Suprapubic skin (tissue), 4 donors: ENCODE measurements around the gene PRKD2. TPM values are rescaled to one million over a fixed set of nuclear protein-coding genes. Genes with fewer than 3 reads are reported as not detected.

Source experiments
- DNase-seq, 2 donors: peaks; one replicate each; pipeline ENCODE4 v3.0.0-alpha.2; 2019; ENCODE audit warnings: low spot score in 2 of 2
- H3K27ac ChIP-seq: fragments of 200-600 bp; sonication (generic); one replicate; pipeline ENCODE4 v1.5.1; 2019
- H3K27me3 ChIP-seq: fragments of 200-600 bp; sonication (generic); one replicate; pipeline ENCODE4 v1.5.1; 2019
- H3K36me3 ChIP-seq: fragments of 200-600 bp; sonication (generic); one replicate; pipeline ENCODE4 v1.5.1; 2019
- H3K4me1 ChIP-seq: fragments of 200-600 bp; sonication (generic); one replicate; pipeline ENCODE4 v1.5.1; 2019
- H3K4me3 ChIP-seq: fragments of 200-600 bp; sonication (generic); one replicate; pipeline ENCODE4 v1.5.1; 2019; ENCODE audit warnings: mild to moderate bottlenecking
- H3K9me3 ChIP-seq: fragments of 200-600 bp; sonication (generic); one replicate; pipeline ENCODE4 v1.5.1; 2019
- EP300 ChIP-seq: sonication (generic); formaldehyde crosslinking; IDR thresholded peaks from one replicate; pipeline ENCODE4 v1.6.1; 2017; ENCODE audit warnings: antibody characterized with exemption
- POLR2A ChIP-seq, 2 donors: fragments of 450-650 bp; IDR thresholded peaks; one replicate each; pipeline ENCODE4 v1.6.1; 2017; ENCODE audit warnings: antibody characterized with exemption in 2 of 2, mild to moderate bottlenecking in 2 of 2, moderate library complexity in 2 of 2
- POLR2AphosphoS5 ChIP-seq, 3 donors: sonication (generic); formaldehyde crosslinking; IDR thresholded peaks; one replicate each; pipeline ENCODE4 v1.6.1; 2017; ENCODE audit warnings: antibody characterized with exemption in 3 of 3
- WGBS: methylation state at CpG from one replicate; pipeline ENCODE4 v1.1.5; 2018; 5-methylcytosine and 5-hydroxymethylcytosine counted together
- total RNA-seq, 4 donors: library from RNA; depleted of rRNA; stranded (reverse); fragments of >200 nt; gene quantifications; one replicate each; pipeline ENCODE4 v1.1.0, GENCODE V29; 2016
- TF ChIP-seq, protein P1 (sequence below), 2 donors: fragments of 200-600 bp in 1 of 2; fragments of 450-650 bp in 1 of 2; sonication (generic) in 1 of 2; IDR thresholded peaks; one replicate each; pipeline ENCODE4 v1.5.1; 2016 to 2019; ENCODE audit warnings: antibody characterized with exemption in 2 of 2, mild to moderate bottlenecking in 1 of 2, moderate library complexity in 1 of 2

PRKD2 gene
- total RNA-seq, 4 donors from 2014 or later: 51.5 to 136 (median 61.2) TPM

DNA sequence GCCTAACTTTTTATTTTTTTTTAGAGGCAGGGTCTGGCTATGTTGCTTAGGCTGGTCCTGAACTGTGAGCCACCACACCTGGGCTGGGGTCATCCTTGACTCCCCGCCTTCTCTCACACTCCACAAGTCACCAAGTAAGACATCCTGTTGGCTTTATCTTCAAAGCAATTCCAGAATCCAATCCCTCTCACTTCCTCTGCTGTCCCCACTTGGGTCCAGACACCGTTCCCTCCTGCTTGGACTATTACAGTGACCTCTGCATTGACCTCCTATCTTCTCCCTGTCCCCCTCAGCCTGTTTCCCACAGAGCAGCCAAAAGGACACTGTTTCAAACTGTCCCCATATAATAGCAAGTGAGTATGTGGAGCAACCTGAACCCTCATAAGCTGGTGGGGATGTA is 76.3 kb downstream of the PRKD2 start:
- Histone ChIP-seq H3K36me3 (no peaks in the 10 kb centered on the region), H3K4me1 (peaks cover 24% of the 10 kb centered on the region), H3K27ac (no peak overlapping the region), H3K9me3 (no peaks in the 10 kb centered on the region), H3K27me3 (peaks cover 8% of the 10 kb centered on the region), H3K4me3 (no peak overlapping the region)
- no peak for DNase-seq
- TF ChIP-seq, protein P1, sequence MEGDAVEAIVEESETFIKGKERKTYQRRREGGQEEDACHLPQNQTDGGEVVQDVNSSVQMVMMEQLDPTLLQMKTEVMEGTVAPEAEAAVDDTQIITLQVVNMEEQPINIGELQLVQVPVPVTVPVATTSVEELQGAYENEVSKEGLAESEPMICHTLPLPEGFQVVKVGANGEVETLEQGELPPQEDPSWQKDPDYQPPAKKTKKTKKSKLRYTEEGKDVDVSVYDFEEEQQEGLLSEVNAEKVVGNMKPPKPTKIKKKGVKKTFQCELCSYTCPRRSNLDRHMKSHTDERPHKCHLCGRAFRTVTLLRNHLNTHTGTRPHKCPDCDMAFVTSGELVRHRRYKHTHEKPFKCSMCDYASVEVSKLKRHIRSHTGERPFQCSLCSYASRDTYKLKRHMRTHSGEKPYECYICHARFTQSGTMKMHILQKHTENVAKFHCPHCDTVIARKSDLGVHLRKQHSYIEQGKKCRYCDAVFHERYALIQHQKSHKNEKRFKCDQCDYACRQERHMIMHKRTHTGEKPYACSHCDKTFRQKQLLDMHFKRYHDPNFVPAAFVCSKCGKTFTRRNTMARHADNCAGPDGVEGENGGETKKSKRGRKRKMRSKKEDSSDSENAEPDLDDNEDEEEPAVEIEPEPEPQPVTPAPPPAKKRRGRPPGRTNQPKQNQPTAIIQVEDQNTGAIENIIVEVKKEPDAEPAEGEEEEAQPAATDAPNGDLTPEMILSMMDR (IDR thresholded peaks at IDR 0.05): no peak
- TF ChIP-seq POLR2AphosphoS5 (IDR thresholded peaks at IDR 0.05): no peak
- no peak for TF ChIP-seq EP300
- TF ChIP-seq POLR2A (IDR thresholded peaks at IDR 0.05): no peak
- WGBS: 90% methylated on average over 2 of the region's 2 CpGs

DNA sequence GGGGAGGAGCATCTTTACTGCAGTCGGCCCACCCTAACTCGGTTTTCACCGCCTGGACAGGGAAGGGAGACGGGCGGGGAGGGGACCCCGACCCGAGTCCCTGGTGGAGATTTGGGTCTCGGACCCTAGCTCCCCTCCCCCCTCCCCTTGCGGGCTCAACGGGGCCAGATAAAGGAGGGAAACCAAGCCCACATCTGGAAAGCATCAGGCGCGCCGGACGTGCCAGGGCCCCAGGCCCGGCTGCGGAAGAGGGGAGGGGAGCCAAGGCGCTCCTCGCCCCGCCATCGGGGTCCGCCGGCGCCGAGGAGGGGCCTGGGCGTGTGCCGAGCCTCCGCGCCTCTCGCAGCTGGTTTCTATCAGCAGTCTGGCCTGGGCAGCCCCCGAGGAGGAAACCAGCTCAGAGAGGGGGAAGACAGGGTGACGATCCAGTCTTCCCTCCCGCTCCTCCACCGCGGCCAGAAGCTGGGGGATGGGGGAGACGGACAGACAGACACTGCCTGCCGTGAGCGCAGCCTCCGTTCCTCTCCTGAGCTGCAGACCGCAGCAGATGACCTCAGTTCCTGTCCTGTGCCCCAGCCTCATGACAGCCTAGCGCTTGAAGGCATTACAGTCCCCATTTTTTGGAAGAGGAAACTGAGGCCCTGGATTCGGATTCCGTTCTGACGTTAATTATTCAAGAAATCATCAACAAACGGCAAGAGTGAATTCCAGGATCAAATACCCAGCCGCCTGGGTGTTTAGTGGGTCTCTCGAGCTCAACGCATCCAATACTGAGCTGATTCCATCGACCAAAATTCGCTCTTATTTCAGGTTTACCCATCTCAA is 77.3 kb downstream of the PRKD2 start:
- Histone ChIP-seq H3K27me3 (peaks cover 14% of the 10 kb centered on the region), H3K9me3 (no peaks in the 10 kb centered on the region), H3K4me1 (peaks cover 29% of the 10 kb centered on the region), H3K27ac (peak overlapping the region; percentile 61), H3K36me3 (no peaks in the 10 kb centered on the region), H3K4me3 (peak overlapping the region; percentile 49)
- WGBS: 16% methylated on average over 19 of the region's 49 CpGs
- TF ChIP-seq POLR2A (IDR thresholded peaks at IDR 0.05) (no peak), EP300 (no peak), POLR2AphosphoS5 (IDR thresholded peaks at IDR 0.05) (no peak)
- TF ChIP-seq, protein P1 (IDR thresholded peaks at IDR 0.05): no peak
- peak in 1 of 2 donors; percentile 78 for DNase-seq

DNA sequence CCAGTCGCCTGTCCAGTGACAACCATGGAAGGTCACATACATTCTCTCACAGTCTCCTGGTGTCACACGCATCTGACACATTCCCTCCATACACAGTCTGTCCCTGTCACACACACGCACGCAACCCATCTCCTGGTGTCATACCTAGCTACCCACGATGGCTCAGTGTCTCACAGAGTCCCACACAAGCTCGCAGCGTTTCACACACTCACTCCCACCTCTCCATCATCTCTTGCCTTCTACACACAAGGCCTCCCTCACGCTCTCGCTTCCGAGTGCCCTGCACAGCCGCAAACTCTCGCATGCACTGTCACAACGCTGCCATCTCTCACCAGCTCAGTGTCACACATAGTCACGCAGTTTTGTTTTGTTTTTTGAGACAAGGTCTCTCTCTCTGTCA is 79.7 kb downstream of the PRKD2 start:
- no peak for DNase-seq
- no peak overlapping the region for H3K27ac ChIP-seq
- H3K4me3 ChIP-seq: no peak overlapping the region
- no peaks in the 10 kb centered on the region for H3K36me3 ChIP-seq
- no peaks in the 10 kb centered on the region for H3K9me3 ChIP-seq
- peaks cover 48% of the 10 kb centered on the region for H3K4me1 ChIP-seq
- TF ChIP-seq POLR2AphosphoS5 (IDR thresholded peaks at IDR 0.05) (no peak), POLR2A (IDR thresholded peaks at IDR 0.05) (no peak), EP300 (no peak)
- TF ChIP-seq, protein P1 (IDR thresholded peaks at IDR 0.05): no peak
- peaks cover 21% of the 10 kb centered on the region for H3K27me3 ChIP-seq
- whole genome bisulfite sequencing: 83% methylated on average over 14 of the region's 14 CpGs

DNA sequence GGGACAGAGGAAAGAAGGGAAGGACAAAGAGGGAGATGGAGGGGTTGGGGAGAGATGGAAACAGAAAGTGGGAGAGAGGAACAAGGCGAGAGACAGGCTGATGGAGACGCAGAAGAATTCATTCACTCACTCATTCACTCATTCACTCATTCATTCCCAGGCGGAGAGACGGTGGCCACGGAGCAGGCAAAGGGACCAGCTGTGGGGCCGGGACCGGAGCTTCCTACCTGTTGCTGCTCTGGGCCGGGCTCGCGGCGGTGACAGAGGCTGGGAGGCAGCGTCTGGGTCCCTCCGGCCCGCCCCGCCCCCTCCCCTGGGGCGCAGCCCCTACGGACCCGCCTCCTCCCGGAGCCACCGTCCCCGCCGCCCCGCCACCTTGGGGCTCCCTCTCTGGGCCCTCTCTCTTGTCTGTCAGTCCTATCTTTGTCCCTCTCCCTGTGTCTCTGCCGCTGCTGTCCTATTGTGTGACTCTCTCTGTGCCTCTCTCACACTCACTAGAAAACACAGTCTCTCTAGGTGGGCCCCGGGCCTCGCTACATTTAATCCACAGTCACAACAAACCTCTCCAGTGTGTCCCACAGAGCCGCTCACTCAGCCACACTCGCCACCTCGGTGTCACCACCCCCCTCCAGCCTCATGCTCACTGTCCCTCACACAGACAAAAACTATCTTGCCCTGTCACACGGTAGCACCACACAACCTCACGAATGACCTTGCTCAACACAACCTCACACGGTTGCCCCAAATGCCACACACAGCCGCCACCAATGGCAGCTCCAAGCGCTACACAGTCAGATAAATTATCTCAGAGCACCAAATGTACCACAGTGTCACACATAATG is 80.8 kb downstream of the PRKD2 start, which contains the start of gene GNG8:
Gene GNG8, minus strand, starts transcription at position 283 of the 842 bp plus-strand sequence. CDS start 1,520 bp downstream, outside the sequence.
- peaks cover 21% of the 10 kb centered on the region for H3K27me3 ChIP-seq
- peaks cover 57% of the 10 kb centered on the region for H3K4me1 ChIP-seq
- 27% methylated on average over 31 of the region's 34 CpGs for WGBS

More for the DNA sequence above, 80.8 kb downstream of the PRKD2 start, which contains the start of gene GNG8:
- no peaks in the 10 kb centered on the region for H3K9me3 ChIP-seq
- no peaks in the 10 kb centered on the region for H3K36me3 ChIP-seq
- TF ChIP-seq EP300 (no peak), POLR2A (IDR thresholded peaks at IDR 0.05) (no peak), POLR2AphosphoS5 (IDR thresholded peaks at IDR 0.05) (no peak)
- TF ChIP-seq, protein P1 (IDR thresholded peaks at IDR 0.05): no peak
- H3K27ac ChIP-seq: no peak within 1 kb of the TSS
- DNase-seq: no peak
- no peak within 1 kb of the TSS for H3K4me3 ChIP-seq
